ENCODE data around the gene ZCWPW1.

DNA sequence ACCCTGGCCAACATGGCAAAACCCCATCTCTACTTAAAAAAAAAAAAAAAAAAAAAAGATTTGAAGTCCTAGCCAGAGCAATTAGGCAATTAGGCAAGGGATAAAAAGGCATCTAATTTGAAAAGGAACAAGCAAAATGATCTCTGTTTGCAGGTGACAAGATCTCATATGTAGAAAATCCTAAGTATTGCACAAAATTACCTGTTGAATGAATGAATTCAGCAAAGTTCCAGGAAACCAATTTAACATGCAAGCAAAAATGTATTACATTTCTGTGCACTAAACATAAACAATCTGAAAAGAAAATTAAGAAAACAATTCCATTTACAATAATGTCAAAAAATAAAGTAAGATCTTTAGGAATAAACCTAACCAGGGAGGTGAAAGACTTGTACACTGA lies 65.4 kb downstream of the ZCWPW1 start:
- TF ChIP-seq EZH2 (IDR thresholded peaks at IDR 0.05; ENCODE audit: low read depth, low read length, severe bottlenecking) = no peak
- TF ChIP-seq FOSL1 (IDR thresholded peaks at IDR 0.05; ENCODE audit: insufficient read depth, low read depth, low read length) = no peak
- no peak for TF ChIP-seq JUN (IDR thresholded peaks at IDR 0.05; ENCODE audit: low read depth, low read length)
- no peak for TF ChIP-seq CREB1 (IDR thresholded peaks at IDR 0.05)
- no peak for TF ChIP-seq POLR2A (IDR thresholded peaks at IDR 0.05; ENCODE audit: control extremely low read depth in 1 of 2, low read depth in 2 of 2, low read length in 2 of 2)
- TF ChIP-seq, protein P1, sequence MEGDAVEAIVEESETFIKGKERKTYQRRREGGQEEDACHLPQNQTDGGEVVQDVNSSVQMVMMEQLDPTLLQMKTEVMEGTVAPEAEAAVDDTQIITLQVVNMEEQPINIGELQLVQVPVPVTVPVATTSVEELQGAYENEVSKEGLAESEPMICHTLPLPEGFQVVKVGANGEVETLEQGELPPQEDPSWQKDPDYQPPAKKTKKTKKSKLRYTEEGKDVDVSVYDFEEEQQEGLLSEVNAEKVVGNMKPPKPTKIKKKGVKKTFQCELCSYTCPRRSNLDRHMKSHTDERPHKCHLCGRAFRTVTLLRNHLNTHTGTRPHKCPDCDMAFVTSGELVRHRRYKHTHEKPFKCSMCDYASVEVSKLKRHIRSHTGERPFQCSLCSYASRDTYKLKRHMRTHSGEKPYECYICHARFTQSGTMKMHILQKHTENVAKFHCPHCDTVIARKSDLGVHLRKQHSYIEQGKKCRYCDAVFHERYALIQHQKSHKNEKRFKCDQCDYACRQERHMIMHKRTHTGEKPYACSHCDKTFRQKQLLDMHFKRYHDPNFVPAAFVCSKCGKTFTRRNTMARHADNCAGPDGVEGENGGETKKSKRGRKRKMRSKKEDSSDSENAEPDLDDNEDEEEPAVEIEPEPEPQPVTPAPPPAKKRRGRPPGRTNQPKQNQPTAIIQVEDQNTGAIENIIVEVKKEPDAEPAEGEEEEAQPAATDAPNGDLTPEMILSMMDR (IDR thresholded peaks at IDR 0.05; ENCODE audit: control extremely low read depth in 1 of 3, insufficient read depth in 1 of 3, low read depth in 1 of 3, low read length in 3 of 3) = no peak
- no peak for TF ChIP-seq SP1 (IDR thresholded peaks at IDR 0.05; ENCODE audit: low read depth, low read length)
- no peak for TF ChIP-seq BRCA1 (IDR thresholded peaks at IDR 0.05; ENCODE audit: low read depth, low read length)
- no peak for TF ChIP-seq SIX5 (IDR thresholded peaks at IDR 0.05; ENCODE audit: low read depth, low read length)
- no peak for TF ChIP-seq POLR2AphosphoS5 (IDR thresholded peaks at IDR 0.05; ENCODE audit: low read depth, low read length)
- TF ChIP-seq, protein P2, sequence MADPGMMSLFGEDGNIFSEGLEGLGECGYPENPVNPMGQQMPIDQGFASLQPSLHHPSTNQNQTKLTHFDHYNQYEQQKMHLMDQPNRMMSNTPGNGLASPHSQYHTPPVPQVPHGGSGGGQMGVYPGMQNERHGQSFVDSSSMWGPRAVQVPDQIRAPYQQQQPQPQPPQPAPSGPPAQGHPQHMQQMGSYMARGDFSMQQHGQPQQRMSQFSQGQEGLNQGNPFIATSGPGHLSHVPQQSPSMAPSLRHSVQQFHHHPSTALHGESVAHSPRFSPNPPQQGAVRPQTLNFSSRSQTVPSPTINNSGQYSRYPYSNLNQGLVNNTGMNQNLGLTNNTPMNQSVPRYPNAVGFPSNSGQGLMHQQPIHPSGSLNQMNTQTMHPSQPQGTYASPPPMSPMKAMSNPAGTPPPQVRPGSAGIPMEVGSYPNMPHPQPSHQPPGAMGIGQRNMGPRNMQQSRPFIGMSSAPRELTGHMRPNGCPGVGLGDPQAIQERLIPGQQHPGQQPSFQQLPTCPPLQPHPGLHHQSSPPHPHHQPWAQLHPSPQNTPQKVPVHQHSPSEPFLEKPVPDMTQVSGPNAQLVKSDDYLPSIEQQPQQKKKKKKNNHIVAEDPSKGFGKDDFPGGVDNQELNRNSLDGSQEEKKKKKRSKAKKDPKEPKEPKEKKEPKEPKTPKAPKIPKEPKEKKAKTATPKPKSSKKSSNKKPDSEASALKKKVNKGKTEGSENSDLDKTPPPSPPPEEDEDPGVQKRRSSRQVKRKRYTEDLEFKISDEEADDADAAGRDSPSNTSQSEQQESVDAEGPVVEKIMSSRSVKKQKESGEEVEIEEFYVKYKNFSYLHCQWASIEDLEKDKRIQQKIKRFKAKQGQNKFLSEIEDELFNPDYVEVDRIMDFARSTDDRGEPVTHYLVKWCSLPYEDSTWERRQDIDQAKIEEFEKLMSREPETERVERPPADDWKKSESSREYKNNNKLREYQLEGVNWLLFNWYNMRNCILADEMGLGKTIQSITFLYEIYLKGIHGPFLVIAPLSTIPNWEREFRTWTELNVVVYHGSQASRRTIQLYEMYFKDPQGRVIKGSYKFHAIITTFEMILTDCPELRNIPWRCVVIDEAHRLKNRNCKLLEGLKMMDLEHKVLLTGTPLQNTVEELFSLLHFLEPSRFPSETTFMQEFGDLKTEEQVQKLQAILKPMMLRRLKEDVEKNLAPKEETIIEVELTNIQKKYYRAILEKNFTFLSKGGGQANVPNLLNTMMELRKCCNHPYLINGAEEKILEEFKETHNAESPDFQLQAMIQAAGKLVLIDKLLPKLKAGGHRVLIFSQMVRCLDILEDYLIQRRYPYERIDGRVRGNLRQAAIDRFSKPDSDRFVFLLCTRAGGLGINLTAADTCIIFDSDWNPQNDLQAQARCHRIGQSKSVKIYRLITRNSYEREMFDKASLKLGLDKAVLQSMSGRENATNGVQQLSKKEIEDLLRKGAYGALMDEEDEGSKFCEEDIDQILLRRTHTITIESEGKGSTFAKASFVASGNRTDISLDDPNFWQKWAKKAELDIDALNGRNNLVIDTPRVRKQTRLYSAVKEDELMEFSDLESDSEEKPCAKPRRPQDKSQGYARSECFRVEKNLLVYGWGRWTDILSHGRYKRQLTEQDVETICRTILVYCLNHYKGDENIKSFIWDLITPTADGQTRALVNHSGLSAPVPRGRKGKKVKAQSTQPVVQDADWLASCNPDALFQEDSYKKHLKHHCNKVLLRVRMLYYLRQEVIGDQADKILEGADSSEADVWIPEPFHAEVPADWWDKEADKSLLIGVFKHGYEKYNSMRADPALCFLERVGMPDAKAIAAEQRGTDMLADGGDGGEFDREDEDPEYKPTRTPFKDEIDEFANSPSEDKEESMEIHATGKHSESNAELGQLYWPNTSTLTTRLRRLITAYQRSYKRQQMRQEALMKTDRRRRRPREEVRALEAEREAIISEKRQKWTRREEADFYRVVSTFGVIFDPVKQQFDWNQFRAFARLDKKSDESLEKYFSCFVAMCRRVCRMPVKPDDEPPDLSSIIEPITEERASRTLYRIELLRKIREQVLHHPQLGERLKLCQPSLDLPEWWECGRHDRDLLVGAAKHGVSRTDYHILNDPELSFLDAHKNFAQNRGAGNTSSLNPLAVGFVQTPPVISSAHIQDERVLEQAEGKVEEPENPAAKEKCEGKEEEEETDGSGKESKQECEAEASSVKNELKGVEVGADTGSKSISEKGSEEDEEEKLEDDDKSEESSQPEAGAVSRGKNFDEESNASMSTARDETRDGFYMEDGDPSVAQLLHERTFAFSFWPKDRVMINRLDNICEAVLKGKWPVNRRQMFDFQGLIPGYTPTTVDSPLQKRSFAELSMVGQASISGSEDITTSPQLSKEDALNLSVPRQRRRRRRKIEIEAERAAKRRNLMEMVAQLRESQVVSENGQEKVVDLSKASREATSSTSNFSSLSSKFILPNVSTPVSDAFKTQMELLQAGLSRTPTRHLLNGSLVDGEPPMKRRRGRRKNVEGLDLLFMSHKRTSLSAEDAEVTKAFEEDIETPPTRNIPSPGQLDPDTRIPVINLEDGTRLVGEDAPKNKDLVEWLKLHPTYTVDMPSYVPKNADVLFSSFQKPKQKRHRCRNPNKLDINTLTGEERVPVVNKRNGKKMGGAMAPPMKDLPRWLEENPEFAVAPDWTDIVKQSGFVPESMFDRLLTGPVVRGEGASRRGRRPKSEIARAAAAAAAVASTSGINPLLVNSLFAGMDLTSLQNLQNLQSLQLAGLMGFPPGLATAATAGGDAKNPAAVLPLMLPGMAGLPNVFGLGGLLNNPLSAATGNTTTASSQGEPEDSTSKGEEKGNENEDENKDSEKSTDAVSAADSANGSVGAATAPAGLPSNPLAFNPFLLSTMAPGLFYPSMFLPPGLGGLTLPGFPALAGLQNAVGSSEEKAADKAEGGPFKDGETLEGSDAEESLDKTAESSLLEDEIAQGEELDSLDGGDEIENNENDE (IDR thresholded peaks at IDR 0.05; ENCODE audit: insufficient replicate concordance, low read length) = no peak
- no peak for TF ChIP-seq TEAD4 (IDR thresholded peaks at IDR 0.05; ENCODE audit: low read depth, low read length)
- TF ChIP-seq, protein P3, sequence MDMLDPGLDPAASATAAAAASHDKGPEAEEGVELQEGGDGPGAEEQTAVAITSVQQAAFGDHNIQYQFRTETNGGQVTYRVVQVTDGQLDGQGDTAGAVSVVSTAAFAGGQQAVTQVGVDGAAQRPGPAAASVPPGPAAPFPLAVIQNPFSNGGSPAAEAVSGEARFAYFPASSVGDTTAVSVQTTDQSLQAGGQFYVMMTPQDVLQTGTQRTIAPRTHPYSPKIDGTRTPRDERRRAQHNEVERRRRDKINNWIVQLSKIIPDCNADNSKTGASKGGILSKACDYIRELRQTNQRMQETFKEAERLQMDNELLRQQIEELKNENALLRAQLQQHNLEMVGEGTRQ (IDR thresholded peaks at IDR 0.05; ENCODE audit: low read length) = no peak
